K562 (cell line): Measurements from ENCODE around the gene COL6A1. TPM values are rescaled to one million over a fixed set of nuclear protein-coding genes. Genes with fewer than 3 reads are reported as not detected.

Experiments used
- ATAC-seq: fragments of 200-7000 bp; cut with Tn5 transposase; 3 replicates; pipeline ENCODE4 v1.9.1; 2020; ENCODE audit warnings: moderate library complexity
- BruUV-seq: library from RNA; stranded (reverse); fragments of 400-500 nt; replicated peaks from 2 replicates; lab custom pipeline; 2021; lab: Mats Ljungman, UMichigan
- CTCF ChIA-PET: fragments of 300-600 bp; formaldehyde crosslinking; extraction: SDS; loops from one replicate; lab custom pipeline; 2021; ENCODE audit warnings: low intra/inter-chr PET ratio; lab: Yijun Ruan, JAX
- POLR2A ChIA-PET: fragments of 300-600, 350-650 bp; sonication (Branson Sonifier 250); formaldehyde crosslinking; extraction: SDS; loops from one replicate; lab custom pipeline; 2021; ENCODE audit warnings: antibody characterized with exemption, inconsistent platforms; lab: Yijun Ruan, JAX
- DNase-seq, 4 experiments: peaks; one replicate each; pipeline versions ENCODE4 v3.0.0 to v3.0.0-alpha.2; 2011 to 2018; ENCODE audit warnings: low spot score in 3 of 4, mixed read lengths in 3 of 4; ENCODE audit errors: extremely low read depth in 1 of 4
- FAIRE-seq: peaks from 2 replicates; lab custom pipeline; 2011; peaks lifted over from hg19 to GRCh38; lab: Jason Lieb, UNC
- H2AFZ ChIP-seq: 2 replicates; pipeline ENCODE4 v1.6.0; 2011; ENCODE audit warnings: low read depth, low read length, control low read depth, inconsistent platforms
- H3K27ac ChIP-seq: fragments of 200-600 bp; 3 replicates; pipeline ENCODE4 v1.8.0; 2011; ENCODE audit warnings: low read depth, mild to moderate bottlenecking, control low read depth, inconsistent platforms, low read length, moderate library complexity, mixed read lengths; ENCODE audit errors: extremely low read depth
- H3K27me3 ChIP-seq, 2 experiments: fragments of 300-600 bp in 1 of 2; 2 replicates in 1 of 2; 3 replicates in 1 of 2; pipeline versions ENCODE4 v1.6.0 to v1.8.0; 2011; ENCODE audit warnings: inconsistent platforms in 2 of 2, low read length in 2 of 2, mild to moderate bottlenecking in 1 of 2, mixed read lengths in 1 of 2, moderate library complexity in 1 of 2; ENCODE audit not compliant: control insufficient read depth in 2 of 2, insufficient read depth in 2 of 2
- H3K36me3 ChIP-seq: fragments of 300-600 bp; 3 replicates; pipeline ENCODE4 v1.8.0; 2011; ENCODE audit warnings: mild to moderate bottlenecking, low read length, inconsistent platforms; ENCODE audit not compliant: control insufficient read depth, insufficient read depth
- H3K4me1 ChIP-seq, 2 experiments: fragments of 200-600 bp in 1 of 2; replicated peaks in 1 of 2; 2 replicates in 1 of 2; 3 replicates in 1 of 2; pipeline versions ENCODE4 v1.5.1 to v1.8.0; 2011; ENCODE audit warnings: inconsistent platforms in 2 of 2, low read length in 2 of 2, mild to moderate bottlenecking in 1 of 2, mixed read lengths in 1 of 2, moderate library complexity in 1 of 2; ENCODE audit not compliant: control insufficient read depth in 2 of 2, insufficient read depth in 2 of 2
- H3K4me2 ChIP-seq: 2 replicates; pipeline ENCODE4 v1.6.1; 2011; ENCODE audit warnings: low read length, control low read depth, inconsistent platforms, mixed read lengths; ENCODE audit not compliant: insufficient read depth
- H3K4me3 ChIP-seq: fragments of 200-600 bp; sonication (generic), shearing (Covaris generic); 2 replicates; pipeline ENCODE4 v1.5.1; 2016; ENCODE audit warnings: control low read depth, inconsistent platforms
- H3K79me2 ChIP-seq: fragments of 200-600 bp; 3 replicates; pipeline ENCODE4 v1.8.0; 2011; ENCODE audit warnings: low read length, inconsistent platforms; ENCODE audit not compliant: control insufficient read depth, insufficient read depth
- H3K9ac ChIP-seq, 2 experiments: 2 replicates each; pipeline versions ENCODE4 v1.6.0 to v1.6.1; 2011; ENCODE audit warnings: low read depth in 2 of 2, low read length in 2 of 2, control low read depth in 1 of 2, inconsistent platforms in 1 of 2, mild to moderate bottlenecking in 1 of 2, mixed read lengths in 1 of 2; ENCODE audit not compliant: insufficient read depth in 1 of 2
- H3K9me1 ChIP-seq: one replicate; pipeline ENCODE4 v1.6.0; 2011; ENCODE audit warnings: inconsistent platforms, mild to moderate bottlenecking, low read length, moderate library complexity; ENCODE audit not compliant: control insufficient read depth, insufficient read depth
- H3K9me3 ChIP-seq: replicated peaks from 2 replicates; pipeline ENCODE4 v1.5.1; 2011; ENCODE audit warnings: low read depth, low read length, inconsistent platforms; ENCODE audit not compliant: control insufficient read depth, insufficient read depth
- H4K20me1 ChIP-seq: replicated peaks from 2 replicates; pipeline ENCODE4 v1.6.1; 2011; ENCODE audit warnings: low read length, inconsistent platforms, mixed read lengths; ENCODE audit not compliant: control insufficient read depth, insufficient read depth
- ASH1L ChIP-seq: fragments of 450-650 bp; IDR thresholded peaks from 2 replicates; pipeline ENCODE4 v1.6.1; 2018; ENCODE audit warnings: borderline replicate concordance, mild to moderate bottlenecking, low read depth; ENCODE audit not compliant: partially characterized antibody
- BRCA1 ChIP-seq, 2 experiments: fragments of 450-650 bp in 1 of 2; sonication (generic) in 1 of 2; formaldehyde crosslinking in 1 of 2; IDR thresholded peaks; 2 replicates each; pipeline versions ENCODE4 v1.5.0 to v1.6.1; 2017 to 2020; ENCODE audit warnings: mild to moderate bottlenecking in 1 of 2, missing genetic modification reagents in 1 of 2
- CEBPB ChIP-seq: fragments of 450-650 bp; IDR thresholded peaks from 2 replicates; pipeline ENCODE4 v1.6.1; 2016; ENCODE audit warnings: missing genetic modification characterization, missing compliant biosample characterization
- FOXK2 ChIP-seq, 2 experiments: fragments of 450-650 bp; IDR thresholded peaks in 1 of 2; conservative IDR thresholded peaks in 1 of 2; 2 replicates each; pipeline ENCODE4 v1.6.1; 2016; ENCODE audit warnings: low read depth in 2 of 2, mild to moderate bottlenecking in 1 of 2
- FOXP4 ChIP-seq: sonication (generic); formaldehyde crosslinking; IDR thresholded peaks from 2 replicates; pipeline ENCODE4 v1.8.0; 2022; ENCODE audit warnings: mild to moderate bottlenecking, missing genetic modification reagents, borderline replicate concordance
- IFI16 ChIP-seq: fragments of 250-450 bp; sonication (Bioruptor Pico); IDR thresholded peaks from 2 replicates; pipeline ENCODE4 v2.1.2; 2022; ENCODE audit warnings: mild to moderate bottlenecking, inconsistent platforms
- KLF13 ChIP-seq: fragments of 450-650 bp; IDR thresholded peaks from 2 replicates; pipeline ENCODE4 v1.6.1; 2016; ENCODE audit warnings: missing genetic modification characterization, low read depth, mild to moderate bottlenecking, missing compliant biosample characterization, moderate library complexity, borderline replicate concordance
- LARP7 ChIP-seq: fragments of 450-650 bp; IDR thresholded peaks from 2 replicates; pipeline ENCODE4 v1.6.1; 2016
- NFE2 ChIP-seq: IDR thresholded peaks from 2 replicates; pipeline ENCODE4 v1.6.1; 2014; ENCODE audit warnings: antibody characterized with exemption, low read depth
- TRIM24 ChIP-seq, 2 experiments: fragments of 450-650 bp; IDR thresholded peaks; 2 replicates each; pipeline ENCODE4 v1.6.1; 2016
- WHSC1 ChIP-seq: IDR thresholded peaks from one replicate; pipeline ENCODE4 v1.6.1; 2012; ENCODE audit warnings: low read length, control low read depth, inconsistent platforms
- ZEB2 ChIP-seq: fragments of 450-650 bp; IDR thresholded peaks from 2 replicates; pipeline ENCODE4 v1.6.1; 2016
- ZKSCAN8 ChIP-seq: fragments of 200-800 bp; sonication (Bioruptor generic); IDR thresholded peaks from 2 replicates; pipeline ENCODE4 v1.6.1; 2016; ENCODE audit warnings: missing genetic modification characterization, missing compliant biosample characterization
- ZNF12 ChIP-seq: sonication (generic); formaldehyde crosslinking; IDR thresholded peaks from 2 replicates; pipeline ENCODE4 v1.4.0; 2020; ENCODE audit warnings: mild to moderate bottlenecking, missing genetic modification reagents
- ZNF449 ChIP-seq: fragments of 250-450 bp; sonication (Bioruptor Pico); IDR thresholded peaks from 2 replicates; pipeline ENCODE4 v1.8.0; 2022; ENCODE audit warnings: moderate library complexity, mild to moderate bottlenecking, inconsistent platforms
- WGBS: fragments of 100-300 bp; shearing (Covaris generic); methylation state at CpG from one replicate; pipeline ENCODE4 v1.1.6; 2016; ENCODE audit warnings: low coverage, mixed read lengths; ENCODE audit not compliant: insufficient coverage; ENCODE audit errors: missing lambda C conversion rate; 5-methylcytosine and 5-hydroxymethylcytosine counted together
- in situ Hi-C: fragments of 300-500 bp; cut with MboI; formaldehyde crosslinking; loops from 4 replicates; pipeline ENCODE4 v1.15.0; 2018; ENCODE audit warnings: inconsistent platforms, mixed read lengths
- intact Hi-C: fragments of 100-400 bp; cut with micrococcal nuclease; formaldehyde crosslinking; loops from 2 replicates; pipeline ENCODE4 v1.14.2; 2022
- polyA plus RNA-seq, 8 experiments: library from polyadenylated mRNA; depleted of rRNA in 4 of 8; stranded (reverse) in 5 of 8; unstranded in 3 of 8; fragments of >200 nt; fragmentation: Nextera tagmentation in 2 of 8; fragmentation: Illumina TruSeq in 1 of 8; extraction: Ambion mirVana in 2 of 8; extraction: Trizol in 1 of 8; gene quantifications; 2 replicates each; pipeline versions ENCODE4 v1.2.1 to v1.2.3, GENCODE V29; 2011 to 2014; ENCODE audit warnings: inconsistent platforms in 1 of 8, missing spikeins in 1 of 8
- total RNA-seq, 7 experiments: library from RNA; depleted of rRNA in 6 of 7; stranded (reverse); fragments of >200 nt in 6 of 7; fragmentation: Illumina TruSeq in 2 of 7; extraction: Trizol in 2 of 7; gene quantifications; 2 replicates each; pipeline versions ENCODE4 v1.2.1 to v1.2.3, GENCODE V29; 2011 to 2021; ENCODE audit warnings: low replicate concordance in 1 of 7
- TF ChIP-seq, protein P1 (sequence below), 2 experiments: fragments of 450-650 bp in 1 of 2; sonication (generic) in 1 of 2; formaldehyde crosslinking in 1 of 2; IDR thresholded peaks in 1 of 2; conservative IDR thresholded peaks in 1 of 2; 2 replicates each; pipeline versions ENCODE4 v1.6.1 to v1.8.1; 2016 to 2023; ENCODE audit warnings: mild to moderate bottlenecking in 2 of 2, moderate library complexity in 2 of 2, inconsistent platforms in 1 of 2, missing genetic modification reagents in 1 of 2

The COL6A1 gene
- total and polyA plus RNA-seq, 9 of the 15 experiments (the other 6 are each of a cell fraction or from before 2014, with no cell fraction given): 0.07 to 1.3 (median 0.14) TPM; not detected in 3

DNA sequence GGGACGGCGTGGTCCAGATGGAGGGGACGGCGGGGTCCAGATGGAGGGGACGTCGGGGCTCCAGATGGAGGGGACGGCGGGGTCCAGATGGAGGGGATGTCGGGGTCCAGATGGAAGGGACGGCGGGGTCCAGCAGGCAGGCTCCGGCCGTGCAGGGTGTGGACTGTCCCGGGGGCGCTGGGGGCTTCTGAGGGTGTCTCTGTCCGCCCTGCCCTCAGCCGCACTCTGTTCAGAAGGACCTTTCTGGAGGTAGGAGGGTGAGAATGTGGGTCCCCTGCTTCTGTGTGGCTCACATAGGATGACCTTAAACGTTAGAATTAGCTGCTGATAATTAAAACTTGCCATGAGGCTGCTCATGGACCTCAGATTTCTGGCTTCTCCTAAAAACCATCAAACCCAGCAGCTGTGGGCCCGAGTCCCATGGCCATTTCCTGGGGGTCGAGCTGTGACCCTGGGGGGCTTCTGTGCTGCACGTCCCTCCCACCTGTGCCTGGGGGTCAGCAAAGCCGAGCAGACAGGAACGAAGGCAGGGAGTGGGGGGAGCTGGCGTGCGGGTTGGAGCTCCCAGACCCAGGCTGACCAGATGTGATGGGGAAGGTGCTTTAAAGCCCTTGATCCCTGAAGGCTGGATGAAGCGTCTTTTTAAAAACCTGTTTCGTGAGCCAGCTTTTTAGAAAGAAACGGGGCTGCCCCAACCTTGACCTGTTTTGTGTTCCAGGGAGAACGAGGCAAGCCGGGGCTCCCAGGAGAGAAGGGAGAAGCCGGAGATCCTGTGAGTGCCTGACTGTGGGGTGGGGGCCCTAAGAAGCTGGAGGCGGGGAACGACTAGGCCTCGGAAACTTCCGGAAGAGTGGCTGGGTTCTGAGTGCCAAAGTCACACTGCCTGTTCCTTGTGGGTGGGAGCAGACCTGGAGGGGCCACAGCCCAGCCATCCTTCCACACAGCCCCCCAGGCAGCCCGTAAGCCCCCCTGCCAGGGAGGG is 7.1 kb downstream of the COL6A1 start:
- H3K27ac ChIP-seq: no peak overlapping the region
- no peak overlapping the region for H2AFZ ChIP-seq
- no peak overlapping the region for H3K4me3 ChIP-seq
- H4K20me1 ChIP-seq: peaks cover 9% of the 10 kb centered on the region; the same call in 1 of the 2 replicates
- peaks cover 0 to 57% of the 10 kb centered on the region in 2 experiments; a peak in 2 of 5 replicates for H3K4me1 ChIP-seq
- ATAC-seq: no peak
- H3K79me2 ChIP-seq: no peaks in the 10 kb centered on the region
- TF ChIP-seq CEBPB (tag) (no peak), ZNF449 (CRISPR knock-in tag) (no peak), ASH1L (no peak), ZEB2 (no peak), NFE2 (no peak), FOXK2 (conservative IDR thresholded peaks at IDR 0.05 in 1 of 2, IDR thresholded peaks at IDR 0.05 in 1 of 2; ENCODE audit: low read depth in 2 of 2) (no peak), KLF13 (tag) (no peak), WHSC1 (no peak), LARP7 (no peak), ZNF12 (CRISPR knock-in tag) (no peak), BRCA1 (IDR thresholded peaks at IDR 0.05) (no peak), BRCA1 (CRISPR knock-in tag; IDR thresholded peaks at IDR 0.05) (no peak), ZKSCAN8 (CRISPR knock-in tag) (no peak), FOXP4 (CRISPR knock-in tag) (no peak), IFI16 (CRISPR knock-in tag) (no peak), TRIM24 (IDR thresholded peaks at IDR 0.05) (no peak)
- TF ChIP-seq, protein P1, sequence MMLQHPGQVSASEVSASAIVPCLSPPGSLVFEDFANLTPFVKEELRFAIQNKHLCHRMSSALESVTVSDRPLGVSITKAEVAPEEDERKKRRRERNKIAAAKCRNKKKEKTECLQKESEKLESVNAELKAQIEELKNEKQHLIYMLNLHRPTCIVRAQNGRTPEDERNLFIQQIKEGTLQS (IDR thresholded peaks at IDR 0.05): no peak
- TF ChIP-seq, protein P1 (CRISPR knock-in tag; conservative IDR thresholded peaks at IDR 0.05): no peak
- H3K9me1 ChIP-seq: peaks cover 2% of the 10 kb centered on the region
- no TSS peak for BruUV-seq
- in situ Hi-C loops (no loop called here), intact Hi-C loops (no loop called here)
- ChIA-PET POLR2A (interaction anchor here (0.7 to 1.0 kb wide), 2 partner anchors 10 to 24 kb away, joined by 3 read pairs; no protein-coding TSS in a partner anchor), CTCF (no interaction called here)
- no peak overlapping the region for H3K4me2 ChIP-seq
- H3K9ac ChIP-seq: no peak overlapping the region
- H3K36me3 ChIP-seq: no peaks in the 10 kb centered on the region
- H3K9me3 ChIP-seq: no peaks in the 10 kb centered on the region; the same call in 1 of the 2 replicates
- H3K27me3 ChIP-seq: peaks cover 56 to 83% of the 10 kb centered on the region in 2 experiments
- 12% methylated on average over 23 of the region's 36 CpGs for WGBS
- DNase-seq: no peak
- peak; percentile 15 for FAIRE-seq
